ENCODE results near the gene ARID1A. TPM values are rescaled to one million over a fixed set of nuclear protein-coding genes. Genes with fewer than 3 reads are reported as not detected.
A peak's percentile ranks its signal among the peaks of the same experiment; 100 is the strongest.

ARID1A gene
- total and polyA plus RNA-seq, 2 of the 8 experiments (the other 6 are each of a cell fraction or from before 2014, with no cell fraction given) = 52.1 to 103 TPM

GRCh38 chr1:26692211-26692792 lies 3.5 kb upstream of the ARID1A start:
- H2BK15ac ChIP-seq (ENCODE audit: low read length) = no peak overlapping the region
- no peak overlapping the region for H3K14ac ChIP-seq (ENCODE audit: insufficient read length)
- CTCF ChIA-PET (ENCODE audit: partially characterized antibody) = interaction anchor here (0.6 to 5.1 kb wide), 15 partner anchors 9 to 123 kb away, joined by 3 to 41 read pairs (median 4); no protein-coding TSS in a partner anchor
- H3K18ac ChIP-seq (ENCODE audit: extremely low read depth, low read length) = peak overlapping the region; percentile 89; the same call in 1 of the 2 replicates
- peak overlapping the region; percentile 56 to 95 (median 59) for H3K4me3 ChIP-seq (ENCODE audit: extremely low read depth in 1 of 4, insufficient read depth in 2 of 4, low read depth in 3 of 4, low read length in 4 of 4)
- peak overlapping the region; percentile 71 for H4K91ac ChIP-seq (replicated peaks; ENCODE audit: insufficient read length, low read length)
- H2BK20ac ChIP-seq (ENCODE audit: low read length) = no peak overlapping the region
- H4K8ac ChIP-seq (ENCODE audit: extremely low read depth, insufficient read depth, low read length) = peak overlapping the region; percentile 36; the same call in 1 of the 2 replicates
- peaks cover 5 to 10% of the 10 kb centered on the region in 2 experiments; a peak in 2 of 4 replicates for H3K79me2 ChIP-seq (ENCODE audit: control insufficient read depth in 1 of 2, insufficient read depth in 2 of 2, low read length in 2 of 2)
- peak overlapping the region; percentile 75 to 86 for H3K4me2 ChIP-seq (ENCODE audit: insufficient read depth in 1 of 2, low read depth in 2 of 2, low read length in 2 of 2)
- no peak overlapping the region for H3K23ac ChIP-seq (ENCODE audit: insufficient read length)
- H3K9me3 ChIP-seq (ENCODE audit: insufficient read depth in 2 of 2, low read depth in 1 of 2, low read length in 1 of 2) = no peaks in the 10 kb centered on the region
- POLR2A ChIA-PET (ENCODE audit: partially characterized antibody) = interaction anchor here (0.8 to 14.4 kb wide), 11 partner anchors 10 to 208 kb away, joined by 3 to 118 read pairs (median 6); partner anchors contain the start of genes GPATCH3 and PIGV
- peak overlapping the region; percentile 70 for H2BK120ac ChIP-seq (replicated peaks; ENCODE audit: low read depth, low read length)
- H2BK5ac ChIP-seq (ENCODE audit: low read depth, low read length) = peak overlapping the region; percentile 69
- H3K79me1 ChIP-seq (ENCODE audit: low read depth, low read length) = no peaks in the 10 kb centered on the region
- peak overlapping the region; percentile 74; the same call in 1 of the 2 replicates for H2AFZ ChIP-seq (ENCODE audit: low read length)
- no peaks in the 10 kb centered on the region for H3K27me3 ChIP-seq (replicated peaks in 1 of 4; ENCODE audit: control insufficient read depth in 3 of 4, extremely low read depth in 1 of 4, insufficient read depth in 3 of 4, low read length in 3 of 4)
- peak in 1 of 2 experiments; percentile 77 for DNase-seq (ENCODE audit: low read depth in 1 of 2, low spot score in 2 of 2)
- peak overlapping the region in 3 of 4 experiments; percentile 42 to 75 (median 65); a peak in 5 of 7 replicates for H3K9ac ChIP-seq (replicated peaks in 1 of 4; ENCODE audit: extremely low read depth in 1 of 4, low read depth in 3 of 4, low read length in 3 of 4)
- 4% methylated on average over 30 of the region's 30 CpGs; no CpG with 5 or more reads in 1 of the 2 experiments for WGBS, 2 experiments (ENCODE audit: extremely low coverage in 1 of 2, insufficient coverage in 1 of 2, insufficient read length in 1 of 2, insufficient replicate concordance in 2 of 2, low coverage in 1 of 2, low lambda C conversion rate in 2 of 2, missing lambda C conversion rate in 1 of 2)
- FAIRE-seq = peak; percentile 74
- no peaks in the 10 kb centered on the region for H3K36me3 ChIP-seq (ENCODE audit: control insufficient read depth in 2 of 4, insufficient read depth in 4 of 4, low read length in 3 of 4)
- H3K4me1 ChIP-seq (replicated peaks in 1 of 4; ENCODE audit: control insufficient read depth in 3 of 4, insufficient read depth in 4 of 4, low read length in 3 of 4) = peaks cover 9 to 14% (median 13%) of the 10 kb centered on the region in 4 experiments; a peak in 6 of 7 replicates
- peak overlapping the region; percentile 91 for H4K5ac ChIP-seq (ENCODE audit: insufficient read length, low read depth, low read length)
- 0 out of 2 replicates have a peak overlapping the region, but pooled peaks have one; percentile 53 for H2BK12ac ChIP-seq (ENCODE audit: low read depth, low read length)
- H3K27ac ChIP-seq (ENCODE audit: low read depth, low read length) = peak overlapping the region; percentile 67
- H4K20me1 ChIP-seq (replicated peaks in 1 of 2; ENCODE audit: control insufficient read depth in 1 of 2, insufficient read depth in 2 of 2, low read length in 2 of 2) = no peaks in the 10 kb centered on the region
- H2AK5ac ChIP-seq (ENCODE audit: low read depth, low read length) = no peak overlapping the region
- peak overlapping the region; percentile 84 for H3K56ac ChIP-seq (replicated peaks; ENCODE audit: insufficient read length, low read depth, low read length)
- H3K4ac ChIP-seq (replicated peaks; ENCODE audit: insufficient read length, low read depth, low read length) = no peak overlapping the region
- H3K23me2 ChIP-seq (ENCODE audit: low read depth, low read length) = peaks cover 10% of the 10 kb centered on the region
- peak; percentile 100 for TF ChIP-seq SP1 (IDR thresholded peaks at IDR 0.05; ENCODE audit: low read depth, low read length)
- TF ChIP-seq RAD21 (IDR thresholded peaks at IDR 0.05 in 1 of 2, conservative IDR thresholded peaks at IDR 0.05 in 1 of 2; ENCODE audit: low read depth in 2 of 2, low read length in 2 of 2) = peak in 1 of 2 experiments; percentile 14; a peak in 1 of 4 replicates
- peak in 1 of 3 experiments; percentile 2; a peak in 1 of 4 replicates for TF ChIP-seq CTCF (IDR thresholded peaks at IDR 0.05; ENCODE audit: control extremely low read depth in 1 of 3, insufficient read depth in 1 of 3, low read depth in 1 of 3, low read length in 3 of 3)
- no peak for TF ChIP-seq NANOG (IDR thresholded peaks at IDR 0.05; ENCODE audit: insufficient read depth, low read depth, low read length, poor library complexity, severe bottlenecking)
- peak; percentile 47; the same call in 1 of the 2 replicates for TF ChIP-seq TAF1 (IDR thresholded peaks at IDR 0.05; ENCODE audit: low read depth, low read length)
- no peak for TF ChIP-seq JUND (IDR thresholded peaks at IDR 0.05; ENCODE audit: low read length)

Measured in H1 (cell line).